HG03571 (cell line): ENCODE results near the gene PPP3R1.

ENCODE experiments used
- ATAC-seq: cut with Tn5 transposase; IDR thresholded peaks from one replicate; pipeline ENCODE4 v1.9.1; 2021; ENCODE audit not compliant: unreplicated experiment

Gene PPP3R1

DNA sequence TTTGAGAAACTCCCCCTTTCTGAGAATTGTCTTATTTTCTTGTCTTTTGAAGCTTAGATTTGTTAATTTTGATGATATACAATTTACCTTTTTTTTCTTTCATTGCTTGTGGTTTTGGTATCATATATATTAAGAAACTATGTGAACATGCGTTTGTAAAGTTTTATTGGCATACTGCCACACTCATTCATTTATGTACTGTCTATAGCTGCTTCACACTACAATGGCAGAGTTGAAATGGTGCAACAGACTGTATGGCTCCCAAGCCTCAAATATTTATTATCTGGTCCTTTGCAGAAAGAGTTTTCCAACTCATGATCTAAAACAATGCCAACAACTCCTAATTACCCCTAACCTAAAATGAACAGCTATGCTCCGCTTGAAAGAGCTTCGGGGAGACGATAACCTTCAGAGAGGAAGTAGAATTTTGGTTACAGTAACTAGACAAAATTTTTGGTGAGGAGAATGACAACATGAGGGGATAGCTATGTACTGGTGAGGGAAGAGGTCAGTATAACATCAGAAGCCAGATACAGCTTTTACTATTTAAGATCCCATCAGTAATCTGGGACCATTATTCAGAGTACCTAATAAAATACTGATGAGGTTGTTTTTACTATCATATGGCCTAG, 16.1 kb downstream of the PPP3R1 start:
- no peak for ATAC-seq

DNA sequence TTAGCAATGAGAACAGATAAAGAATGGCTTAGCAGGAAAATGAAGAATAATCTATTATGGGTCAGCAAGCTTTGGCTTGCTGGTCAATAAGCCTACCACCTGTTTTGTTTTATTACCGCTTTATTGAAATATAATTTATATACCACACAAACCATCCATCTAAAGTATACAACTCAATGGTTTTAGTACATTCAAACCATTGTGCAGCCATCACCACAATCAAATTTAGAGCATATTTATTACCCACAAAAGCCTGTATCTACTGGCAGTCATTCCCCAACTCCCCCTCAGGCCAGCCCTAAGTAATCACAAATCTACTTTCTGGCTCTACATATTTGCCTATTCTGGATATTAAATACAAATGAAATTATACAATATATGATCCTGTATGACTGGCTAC, 17.2 kb downstream of the PPP3R1 start:
- ATAC-seq, result no peak

DNA sequence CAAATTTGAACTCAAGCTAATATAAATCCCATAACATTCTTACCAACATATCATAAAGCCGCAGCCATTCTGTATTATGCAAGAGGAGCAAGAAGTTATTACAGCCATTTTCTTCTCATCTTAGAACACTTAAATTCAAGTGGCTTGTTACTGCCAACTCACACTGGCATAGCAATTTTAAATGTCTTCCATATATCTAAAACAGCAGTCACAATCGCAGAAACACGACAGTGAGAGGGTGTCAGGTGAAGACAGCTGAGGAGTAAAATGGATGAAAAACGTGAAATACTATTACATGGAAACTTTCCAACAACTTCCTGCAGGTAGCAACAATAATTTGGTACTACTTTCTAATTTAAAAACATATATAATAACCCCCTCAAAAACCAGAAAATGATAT, 17.9 kb downstream of the PPP3R1 start:
- no peak for ATAC-seq

DNA sequence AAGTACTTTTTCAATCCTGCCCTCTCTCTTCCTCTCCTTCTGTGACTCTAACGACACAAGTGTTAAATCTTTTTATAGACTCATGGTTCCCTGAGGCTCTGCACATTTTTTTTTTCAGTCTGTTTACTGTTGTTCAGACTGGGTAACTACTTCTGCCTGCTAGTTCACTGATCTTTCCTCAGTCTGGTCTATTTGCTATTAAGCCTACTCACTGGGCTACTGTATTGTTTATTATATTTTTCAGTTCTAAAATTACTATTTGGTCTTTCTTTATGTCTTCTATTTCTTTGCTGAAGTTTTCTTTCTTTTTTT, 21.3 kb downstream of the PPP3R1 start:
- ATAC-seq, result no peak

GRCh38 chr2:68230241-68231060, 21.9 kb downstream of the PPP3R1 start:
- ATAC-seq, result no peak

- no peak for ATAC-seq
Measured at GRCh38 chr2:68226794-68227193, 25.5 kb downstream of the PPP3R1 start.

DNA sequence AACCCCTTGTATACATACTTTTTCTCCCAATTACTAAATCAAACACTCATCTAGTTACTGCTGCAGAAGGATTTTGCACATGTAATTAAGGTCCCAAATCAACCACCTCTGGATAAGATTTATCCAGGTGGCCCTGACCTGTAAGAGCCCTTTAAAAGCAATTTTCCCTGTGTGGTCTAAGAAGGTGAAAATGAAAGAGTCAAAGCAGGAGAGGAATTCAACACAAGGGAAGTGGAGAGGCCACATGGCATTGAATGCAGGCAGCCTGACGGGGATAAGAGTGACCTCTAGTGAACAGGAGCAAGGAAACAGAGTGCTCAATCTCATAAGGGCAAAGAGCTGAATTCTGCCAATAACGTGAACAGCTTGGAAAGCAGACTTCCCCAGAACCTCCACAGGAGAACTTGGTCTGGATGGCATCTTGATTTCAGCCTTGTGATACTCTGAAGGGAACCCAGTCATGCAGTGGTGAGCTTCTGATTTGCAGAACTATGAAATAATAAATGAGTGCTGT, 27.2 kb downstream of the PPP3R1 start:
- peak; percentile 65 for ATAC-seq

- no peak for ATAC-seq
Measured at GRCh38 chr2:68223419-68223818, 28.9 kb downstream of the PPP3R1 start.

- ATAC-seq, result no peak
Measured at GRCh38 chr2:68222287-68222686, 30.0 kb downstream of the PPP3R1 start.

DNA sequence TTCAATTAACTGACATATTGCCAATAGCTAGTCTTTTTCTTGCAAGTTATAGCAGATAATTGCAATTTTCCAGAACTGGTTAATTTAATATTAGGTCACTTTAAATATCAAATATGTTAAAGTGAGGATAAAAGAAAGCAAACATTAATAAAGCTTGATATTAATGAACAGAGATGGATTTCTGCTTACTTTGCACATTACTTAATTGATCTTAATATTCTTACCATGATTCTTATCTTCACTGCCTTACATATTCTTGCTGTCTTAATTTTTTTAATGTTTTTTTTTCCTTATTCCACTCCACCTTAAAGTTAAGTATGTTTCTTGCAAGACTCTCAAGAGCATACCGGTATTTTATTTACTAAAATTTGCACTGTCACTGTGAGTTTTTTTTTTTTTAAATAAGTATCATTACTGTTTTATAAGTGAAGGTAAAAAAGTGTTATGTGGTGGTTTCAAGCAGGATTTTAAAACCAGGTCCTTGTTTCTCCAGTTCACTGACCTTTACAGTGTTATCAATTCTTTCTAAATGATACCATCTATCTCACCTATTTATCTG, 33.9 kb downstream of the PPP3R1 start:
- ATAC-seq, result no peak

GRCh38 chr2:68217729-68218128, 34.6 kb downstream of the PPP3R1 start:
- ATAC-seq, result no peak

DNA sequence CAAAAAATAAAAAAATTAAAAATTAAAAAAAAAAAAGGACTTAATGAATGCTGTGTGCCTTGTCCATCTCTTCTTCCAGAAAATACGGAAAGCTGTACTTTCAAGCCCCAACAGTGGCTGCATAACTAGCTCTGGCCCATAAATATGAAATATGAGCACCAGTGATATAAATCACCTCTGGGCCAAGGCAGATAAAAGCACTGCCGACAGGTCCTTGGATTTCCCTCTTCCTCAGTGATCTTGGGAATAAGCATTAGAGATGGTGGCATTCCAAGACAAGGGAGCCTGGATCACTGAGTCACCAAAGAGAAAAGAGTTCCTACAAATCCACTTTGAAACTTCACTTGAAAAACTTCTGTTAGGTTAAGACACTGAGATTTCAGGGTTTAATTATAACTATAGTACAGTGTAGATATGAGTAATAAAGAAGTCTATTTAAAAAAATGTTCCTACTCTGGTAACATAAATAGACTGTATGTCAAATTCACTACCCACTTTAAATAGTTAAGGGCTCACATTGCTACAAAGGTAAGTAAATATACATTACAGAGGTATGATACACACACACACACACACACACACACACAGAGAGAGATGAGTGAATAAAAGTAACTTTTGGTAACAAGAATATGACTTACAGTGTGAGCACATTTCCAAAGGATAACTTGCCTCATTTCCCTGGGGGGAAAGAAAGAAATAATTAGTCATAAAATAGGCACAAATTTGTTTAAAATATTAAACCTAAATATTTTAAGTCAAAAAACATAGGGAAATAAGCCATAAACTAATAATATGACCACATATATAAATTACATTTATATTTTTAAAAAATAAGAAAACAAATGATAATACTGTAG, 35.6 kb downstream of the PPP3R1 start:
- no peak for ATAC-seq

- peak; percentile 51 for ATAC-seq
Measured at GRCh38 chr2:68214381-68214780, 38.0 kb downstream of the PPP3R1 start.

- ATAC-seq, result no peak
Measured at GRCh38 chr2:68206793-68207192, 45.5 kb downstream of the PPP3R1 start.

GRCh38 chr2:68203587-68203986, 48.7 kb downstream of the PPP3R1 start:
- ATAC-seq, result peak; percentile 96

DNA sequence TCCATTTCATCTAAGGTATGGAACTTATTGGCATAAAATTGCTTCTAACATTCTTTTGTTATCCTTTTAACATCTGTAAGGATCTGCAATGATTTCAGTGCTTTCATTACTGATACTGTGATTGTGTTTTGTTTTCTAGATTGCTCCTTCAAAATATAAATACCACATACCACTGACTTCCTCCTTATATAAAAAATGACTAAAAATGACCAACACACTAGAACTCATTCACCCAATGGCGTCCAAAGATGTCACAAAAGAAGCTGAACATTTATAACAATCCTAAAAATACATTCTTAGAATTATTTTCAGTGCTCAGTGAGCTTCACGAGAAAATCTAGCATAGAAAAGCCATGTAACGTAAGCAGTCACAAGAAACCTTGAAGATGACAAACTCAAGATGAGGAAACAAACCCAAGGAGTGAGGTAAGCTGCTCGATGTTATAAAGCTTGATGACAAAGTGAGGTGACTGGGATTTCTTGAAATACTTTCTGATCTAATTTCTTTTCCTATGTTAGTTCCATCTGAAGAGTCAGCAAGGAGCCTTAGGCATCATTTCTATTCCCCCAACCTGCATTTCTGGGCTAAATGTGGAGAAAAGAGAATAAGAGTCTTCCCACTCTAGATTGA, 52.1 kb downstream of the PPP3R1 start:
- ATAC-seq, result no peak

DNA sequence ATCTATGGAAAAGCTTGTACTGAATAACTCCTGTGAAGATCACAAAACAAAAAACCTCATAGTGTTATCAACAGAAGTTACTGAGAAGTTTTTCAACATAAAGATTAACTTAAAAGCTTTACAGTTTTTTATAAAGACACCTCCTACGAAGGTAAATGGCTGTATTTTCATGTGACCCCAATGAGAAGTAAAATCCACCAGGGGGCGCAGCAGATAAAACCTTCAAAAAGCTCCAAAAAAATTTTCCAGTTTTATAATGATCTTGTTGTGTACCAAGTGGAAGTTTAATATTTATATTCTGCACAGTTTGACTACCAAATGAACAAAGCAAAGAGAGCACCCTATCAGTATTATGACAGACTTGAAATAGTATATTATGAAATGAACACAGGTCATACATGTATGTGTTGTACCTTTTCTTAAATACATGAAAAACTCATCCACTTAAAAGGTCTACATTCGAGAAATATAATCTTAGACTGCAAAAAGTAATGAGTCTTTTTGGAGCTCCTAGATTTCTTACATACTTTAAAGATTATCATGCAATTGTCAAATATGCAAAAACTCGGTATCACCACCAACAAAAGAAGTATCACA, 56.1 kb downstream of the PPP3R1 start:
- no peak for ATAC-seq

- no peak for ATAC-seq
Measured at GRCh38 chr2:68195096-68195495, 57.2 kb downstream of the PPP3R1 start.

DNA sequence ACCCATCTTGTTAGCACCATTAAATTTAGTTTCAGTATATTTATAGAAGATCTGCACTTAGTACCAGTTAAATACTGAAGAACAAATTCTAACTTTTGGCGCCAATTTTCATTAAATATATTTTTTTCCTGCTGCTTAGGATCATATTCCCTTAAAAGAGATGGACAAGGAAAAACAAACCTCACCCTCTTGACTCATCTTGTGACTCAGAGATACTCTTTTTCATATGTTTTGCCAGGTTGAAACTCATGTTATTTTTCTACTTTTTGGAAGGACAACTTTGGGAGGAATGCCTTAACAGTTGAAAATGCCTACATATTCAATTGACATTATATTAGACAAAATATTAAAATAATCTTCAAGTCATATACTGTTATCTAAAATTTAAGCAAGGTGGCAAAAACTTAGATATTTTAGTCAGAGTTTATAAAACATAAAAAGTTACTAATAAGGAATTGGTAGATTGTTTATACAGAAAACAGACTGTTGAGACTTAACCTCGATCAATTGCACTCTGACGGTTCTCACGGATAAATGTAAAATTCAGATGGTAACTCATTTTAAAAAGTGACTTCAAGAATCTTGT, 58.5 kb downstream of the PPP3R1 start:
- ATAC-seq, result no peak

- no peak for ATAC-seq
Measured at GRCh38 chr2:68193144-68193543, 59.2 kb downstream of the PPP3R1 start.
